ENCODE data around the gene CEBPA.

CEBPA gene

GRCh38 chr19:33254245-33254824, 48.0 kb downstream of the CEBPA start:
- Histone ChIP-seq H3K27ac (ENCODE audit: low read length) (no peak overlapping the region), H3K36me3 (ENCODE audit: insufficient read depth, low read length) (no peaks in the 10 kb centered on the region), H3K4me3 (ENCODE audit: low read depth in 1 of 2, low read length in 2 of 2) (no peak overlapping the region), H3K4me2 (ENCODE audit: insufficient read depth, low read length) (no peak overlapping the region), H3K79me2 (ENCODE audit: insufficient read depth, low read length) (no peaks in the 10 kb centered on the region), H3K9ac (ENCODE audit: low read depth, low read length) (no peak overlapping the region), H2AFZ (ENCODE audit: low read depth, low read length) (no peak overlapping the region), H3K9me3 (ENCODE audit: insufficient read depth, low read length, severe bottlenecking) (no peaks in the 10 kb centered on the region), H3K4me1 (ENCODE audit: insufficient read depth, low read length) (no peaks in the 10 kb centered on the region), H3K27me3 (ENCODE audit: insufficient read depth, low read length, poor library complexity) (no peaks in the 10 kb centered on the region), H4K20me1 (ENCODE audit: insufficient read depth, low read length) (no peaks in the 10 kb centered on the region; the same call in 1 of the 2 replicates)
- ATAC-seq (ENCODE audit: insufficient read depth, low read depth) (no peak), DNase-seq (no peak)
- TF ChIP-seq, protein P1, sequence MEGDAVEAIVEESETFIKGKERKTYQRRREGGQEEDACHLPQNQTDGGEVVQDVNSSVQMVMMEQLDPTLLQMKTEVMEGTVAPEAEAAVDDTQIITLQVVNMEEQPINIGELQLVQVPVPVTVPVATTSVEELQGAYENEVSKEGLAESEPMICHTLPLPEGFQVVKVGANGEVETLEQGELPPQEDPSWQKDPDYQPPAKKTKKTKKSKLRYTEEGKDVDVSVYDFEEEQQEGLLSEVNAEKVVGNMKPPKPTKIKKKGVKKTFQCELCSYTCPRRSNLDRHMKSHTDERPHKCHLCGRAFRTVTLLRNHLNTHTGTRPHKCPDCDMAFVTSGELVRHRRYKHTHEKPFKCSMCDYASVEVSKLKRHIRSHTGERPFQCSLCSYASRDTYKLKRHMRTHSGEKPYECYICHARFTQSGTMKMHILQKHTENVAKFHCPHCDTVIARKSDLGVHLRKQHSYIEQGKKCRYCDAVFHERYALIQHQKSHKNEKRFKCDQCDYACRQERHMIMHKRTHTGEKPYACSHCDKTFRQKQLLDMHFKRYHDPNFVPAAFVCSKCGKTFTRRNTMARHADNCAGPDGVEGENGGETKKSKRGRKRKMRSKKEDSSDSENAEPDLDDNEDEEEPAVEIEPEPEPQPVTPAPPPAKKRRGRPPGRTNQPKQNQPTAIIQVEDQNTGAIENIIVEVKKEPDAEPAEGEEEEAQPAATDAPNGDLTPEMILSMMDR (IDR thresholded peaks at IDR 0.05; ENCODE audit: borderline replicate concordance, extremely low read depth, low read length, poor library complexity, severe bottlenecking), result no peak
- no peak for TF ChIP-seq EZH2 (IDR thresholded peaks at IDR 0.05; ENCODE audit: borderline replicate concordance, low read depth, low read length, severe bottlenecking)

DNA sequence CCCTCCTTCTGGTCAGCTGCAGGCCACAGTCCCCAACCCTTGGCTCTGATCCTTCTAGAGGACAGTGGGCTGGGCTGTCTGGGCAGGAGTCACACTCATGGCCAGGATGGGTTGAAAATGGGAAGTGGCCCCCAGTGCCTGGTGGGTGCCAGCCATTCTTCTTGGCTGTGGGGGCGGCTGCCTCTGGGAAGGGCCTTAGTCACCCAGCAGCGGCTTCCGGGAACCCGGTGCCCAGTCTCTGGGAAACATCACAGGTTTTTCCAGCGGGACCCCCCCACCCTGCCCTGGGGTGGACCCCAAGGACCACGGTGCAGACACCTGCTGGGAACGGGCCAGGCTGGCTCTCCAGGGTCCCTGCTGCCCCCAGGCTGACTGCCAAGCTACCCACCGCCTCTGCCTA, 49.4 kb downstream of the CEBPA start:
- TF ChIP-seq, protein P1 (IDR thresholded peaks at IDR 0.05; ENCODE audit: borderline replicate concordance, extremely low read depth, low read length, poor library complexity, severe bottlenecking), result no peak
- TF ChIP-seq EZH2 (IDR thresholded peaks at IDR 0.05; ENCODE audit: borderline replicate concordance, low read depth, low read length, severe bottlenecking), result no peak
- no peak for DNase-seq

GRCh38 chr19:33252418-33252962, 49.8 kb downstream of the CEBPA start:
- H3K4me1 ChIP-seq (ENCODE audit: insufficient read depth, low read length), result no peaks in the 10 kb centered on the region
- H3K27me3 ChIP-seq (ENCODE audit: insufficient read depth, low read length, poor library complexity), result no peaks in the 10 kb centered on the region
- H3K9ac ChIP-seq (ENCODE audit: low read depth, low read length), result no peak overlapping the region
- H3K4me2 ChIP-seq (ENCODE audit: insufficient read depth, low read length), result no peak overlapping the region
- H4K20me1 ChIP-seq (ENCODE audit: insufficient read depth, low read length), result peaks cover 8% of the 10 kb centered on the region; the same call in 1 of the 2 replicates
- H3K27ac ChIP-seq (ENCODE audit: low read length), result no peak overlapping the region
- no peak for ATAC-seq (ENCODE audit: insufficient read depth, low read depth)
- H3K4me3 ChIP-seq (ENCODE audit: low read depth in 1 of 2, low read length in 2 of 2), result no peak overlapping the region
- no peaks in the 10 kb centered on the region for H3K9me3 ChIP-seq (ENCODE audit: insufficient read depth, low read length, severe bottlenecking)
- no peaks in the 10 kb centered on the region for H3K79me2 ChIP-seq (ENCODE audit: insufficient read depth, low read length)
- TF ChIP-seq EZH2 (IDR thresholded peaks at IDR 0.05; ENCODE audit: borderline replicate concordance, low read depth, low read length, severe bottlenecking), result no peak
- TF ChIP-seq, protein P1 (IDR thresholded peaks at IDR 0.05; ENCODE audit: borderline replicate concordance, extremely low read depth, low read length, poor library complexity, severe bottlenecking), result no peak
- DNase-seq, result no peak
- H2AFZ ChIP-seq (ENCODE audit: low read depth, low read length), result no peak overlapping the region
- H3K36me3 ChIP-seq (ENCODE audit: insufficient read depth, low read length), result no peaks in the 10 kb centered on the region

More for the DNA sequence above, 49.4 kb downstream of the CEBPA start:
- no peaks in the 10 kb centered on the region for H3K79me2 ChIP-seq (ENCODE audit: insufficient read depth, low read length)
- no peaks in the 10 kb centered on the region for H3K9me3 ChIP-seq (ENCODE audit: insufficient read depth, low read length, severe bottlenecking)
- H3K4me2 ChIP-seq (ENCODE audit: insufficient read depth, low read length), result no peak overlapping the region
- H4K20me1 ChIP-seq (ENCODE audit: insufficient read depth, low read length), result peaks cover 6% of the 10 kb centered on the region; the same call in 1 of the 2 replicates
- no peak overlapping the region for H3K9ac ChIP-seq (ENCODE audit: low read depth, low read length)
- H3K4me1 ChIP-seq (ENCODE audit: insufficient read depth, low read length), result no peaks in the 10 kb centered on the region
- H2AFZ ChIP-seq (ENCODE audit: low read depth, low read length), result no peak overlapping the region
- no peak overlapping the region for H3K27ac ChIP-seq (ENCODE audit: low read length)
- no peak for ATAC-seq (ENCODE audit: insufficient read depth, low read depth)
- no peaks in the 10 kb centered on the region for H3K36me3 ChIP-seq (ENCODE audit: insufficient read depth, low read length)
- no peaks in the 10 kb centered on the region for H3K27me3 ChIP-seq (ENCODE audit: insufficient read depth, low read length, poor library complexity)
- H3K4me3 ChIP-seq (ENCODE audit: low read depth in 1 of 2, low read length in 2 of 2), result no peak overlapping the region
